CMK (cell line): ENCODE measurements around the gene SYCN.
"Not testable (repeated sequence)": the region's sequence is repeated elsewhere in the genome, so short reads cannot be mapped to it uniquely, and the experiment has no call there.

ENCODE experiments used
- DNase-seq: peaks from one replicate; pipeline ENCODE4 v3.0.0-alpha.2; 2010; ENCODE audit warnings: low read depth

SYCN gene

GRCh38 chr19:39224910-39225309 is 20.8 kb upstream of the SYCN start:
- no peak for DNase-seq

GRCh38 chr19:39223703-39224279 is 19.7 kb upstream of the SYCN start:
- DNase-seq: no peak

- not testable (repeated sequence) for DNase-seq
These were observed 15.0 kb upstream of the SYCN start for GRCh38 chr19:39219108-39219507.

DNA sequence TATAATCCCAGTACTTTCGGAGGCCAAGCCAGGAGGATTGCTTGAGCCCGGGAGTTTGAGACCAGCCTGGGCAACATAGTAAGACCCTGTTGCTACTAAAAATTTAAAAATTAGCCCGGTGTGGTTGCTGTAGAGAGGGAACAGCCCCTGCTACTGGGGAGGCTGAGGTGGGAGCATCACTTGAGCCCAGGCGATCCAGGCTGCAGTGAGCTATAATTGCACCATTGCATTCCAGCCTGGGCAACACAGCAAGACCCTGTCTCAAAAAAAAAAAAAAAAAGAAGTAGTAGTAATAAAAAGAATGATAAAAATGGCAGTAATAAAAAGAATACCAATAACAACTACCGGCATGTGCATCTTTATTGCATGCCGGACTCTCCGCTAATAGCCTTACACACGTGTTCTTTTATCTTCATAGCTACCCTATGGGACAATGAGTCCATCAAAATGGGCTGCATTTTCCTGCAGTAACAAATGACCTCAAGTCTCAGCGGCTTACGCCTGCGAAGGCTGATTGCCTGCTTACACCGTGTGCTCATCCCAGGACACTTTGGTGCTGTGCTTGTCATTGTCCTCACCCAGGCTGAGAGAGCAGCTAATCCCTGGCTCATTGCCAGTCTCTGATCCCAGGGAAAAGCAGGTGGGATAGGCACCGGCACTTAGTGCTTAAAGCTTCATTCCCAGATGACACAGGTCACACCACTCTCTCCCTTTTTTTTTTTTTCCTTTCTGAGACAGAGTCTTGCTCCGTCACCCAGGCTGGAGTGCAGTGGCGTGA is 14.4 kb upstream of the SYCN start:
- DNase-seq: no peak

DNA sequence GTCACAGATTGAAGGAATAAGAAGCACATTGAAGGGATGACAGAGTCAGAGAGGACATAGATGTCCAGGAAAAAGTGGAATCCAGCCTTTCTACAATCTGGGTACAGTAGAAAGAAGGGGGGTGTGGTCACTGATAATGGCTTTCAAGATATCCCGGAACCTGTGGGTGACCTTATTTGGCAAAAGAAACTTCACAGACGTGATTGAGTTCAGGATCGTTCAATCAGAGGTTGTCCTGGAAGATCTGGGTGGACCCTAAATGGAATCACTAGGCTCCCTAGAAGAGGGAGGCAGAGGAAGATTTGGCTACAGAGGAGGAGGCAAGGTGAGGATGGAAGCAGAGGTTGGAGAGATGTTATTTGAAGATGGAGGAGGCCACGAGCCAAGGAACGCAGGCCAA is 13.0 kb upstream of the SYCN start:
- no peak for DNase-seq

DNA sequence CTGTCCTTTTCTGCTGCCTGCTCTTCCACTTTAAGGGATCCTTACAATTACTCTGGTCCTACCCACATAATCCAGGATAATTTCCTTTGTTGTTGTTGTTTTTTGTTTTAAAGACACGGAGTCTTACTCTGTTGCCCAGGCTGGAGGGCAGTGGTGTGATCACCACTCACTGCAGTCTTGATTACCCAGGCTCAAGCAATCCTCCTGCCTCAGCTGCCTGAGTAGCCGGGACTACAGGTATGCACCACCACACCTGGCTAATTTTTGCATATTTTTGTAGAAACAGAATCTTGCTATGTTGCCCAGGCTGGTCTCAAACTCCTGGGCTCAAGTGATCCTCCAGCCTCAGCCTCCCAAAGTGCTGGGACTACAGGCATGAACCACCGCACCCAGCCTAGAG is 11.3 kb upstream of the SYCN start:
- DNase-seq: not testable (repeated sequence)

DNA sequence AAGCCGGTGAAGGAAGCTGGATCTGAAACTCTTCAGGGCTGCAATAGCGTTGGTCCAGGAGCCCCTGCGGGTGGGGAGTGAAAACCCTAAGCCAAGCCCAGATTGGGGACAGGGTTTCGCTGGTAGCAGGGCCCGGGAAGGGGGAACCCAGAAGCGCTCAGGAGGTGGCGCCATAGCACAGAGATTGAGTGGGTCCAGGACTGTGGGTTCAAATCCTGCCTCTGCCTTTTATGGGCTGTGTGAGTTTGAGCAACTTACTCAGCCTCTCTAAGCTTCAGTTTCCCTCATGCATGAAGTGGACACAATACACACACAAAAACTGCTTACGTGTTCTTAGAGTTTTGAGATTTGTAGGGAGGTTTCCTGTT is 8.3 kb upstream of the SYCN start:
- no peak for DNase-seq

DNA sequence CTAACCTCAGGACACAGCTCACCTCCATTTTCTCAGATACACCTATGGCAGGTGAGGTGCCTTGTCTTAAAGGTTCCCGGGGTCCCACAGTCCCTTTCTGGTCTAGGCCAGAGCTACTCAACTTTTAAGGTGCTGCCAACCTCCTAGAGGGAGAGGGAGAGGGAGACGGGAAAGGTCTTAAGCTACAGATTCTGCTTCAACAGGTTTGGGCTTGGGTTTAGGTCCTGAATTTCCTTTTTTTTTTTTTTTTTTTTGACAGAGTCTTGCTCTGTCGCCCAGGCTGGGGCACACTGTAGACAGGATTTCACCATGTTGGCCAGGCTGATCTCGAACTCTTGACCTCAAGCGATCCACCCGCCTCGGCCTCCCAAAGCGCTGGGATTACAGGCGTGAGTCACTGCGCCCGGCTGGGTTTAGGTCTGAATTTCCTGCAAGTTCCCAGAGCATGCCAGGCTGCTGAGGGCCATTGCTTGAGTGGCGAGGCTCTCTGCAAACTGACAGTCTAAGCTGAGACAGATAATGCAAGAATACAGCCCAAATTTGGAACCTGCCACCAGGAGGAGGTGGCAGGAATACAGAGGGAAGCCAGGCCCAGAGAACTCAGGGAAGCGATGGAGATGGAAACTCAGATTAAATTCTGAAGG is 7.8 kb upstream of the SYCN start:
- no peak for DNase-seq

- no peak for DNase-seq
These were observed 5.1 kb upstream of the SYCN start for GRCh38 chr19:39209196-39209595.

GRCh38 chr19:39208175-39208795 is 4.2 kb upstream of the SYCN start:
- no peak for DNase-seq

- DNase-seq: no peak
These were observed 3.3 kb upstream of the SYCN start for GRCh38 chr19:39207293-39207836.

- no peak for DNase-seq
These were observed 2.1 kb upstream of the SYCN start for GRCh38 chr19:39206122-39206521.

DNA sequence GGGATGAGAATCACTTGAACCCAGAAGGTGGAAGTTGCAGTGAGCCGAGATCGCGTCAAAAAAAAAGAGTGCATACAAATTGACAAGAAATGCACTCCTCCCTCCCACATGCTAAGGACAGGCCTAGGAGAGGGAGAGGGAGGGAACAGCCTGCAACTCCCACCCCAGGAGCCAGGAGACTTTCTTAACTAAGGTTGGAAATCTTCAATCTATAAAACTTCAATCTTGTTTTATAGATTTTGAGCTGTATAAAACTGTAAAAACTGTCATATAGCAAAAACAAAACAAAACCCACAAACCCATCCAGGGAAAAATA is 1.3 kb upstream of the SYCN start:
- DNase-seq: no peak

DNA sequence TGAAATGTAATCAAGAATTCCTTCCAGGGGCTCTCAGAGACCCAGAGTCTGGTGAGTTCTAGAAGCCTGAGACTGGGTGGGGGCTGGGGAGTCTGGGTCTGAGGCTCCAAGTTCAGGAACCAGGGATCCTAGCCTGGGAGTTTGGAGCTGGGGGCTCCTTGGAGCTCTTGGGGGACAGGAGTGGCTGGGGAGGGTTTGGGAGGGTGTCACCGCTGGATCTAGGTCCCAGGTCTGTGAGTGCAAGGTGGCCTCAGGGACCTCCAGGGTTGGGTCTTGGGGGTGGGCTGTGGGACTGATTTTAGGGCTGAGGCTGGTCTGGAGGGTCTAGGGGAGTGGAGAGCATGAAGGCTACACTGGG is 1.1 kb downstream of the SYCN start:
- DNase-seq: no peak

GRCh38 chr19:39200803-39201115 is 3.3 kb downstream of the SYCN start:
- DNase-seq: no peak

- DNase-seq: no peak
These were observed 3.8 kb downstream of the SYCN start for GRCh38 chr19:39200066-39200802.

DNA sequence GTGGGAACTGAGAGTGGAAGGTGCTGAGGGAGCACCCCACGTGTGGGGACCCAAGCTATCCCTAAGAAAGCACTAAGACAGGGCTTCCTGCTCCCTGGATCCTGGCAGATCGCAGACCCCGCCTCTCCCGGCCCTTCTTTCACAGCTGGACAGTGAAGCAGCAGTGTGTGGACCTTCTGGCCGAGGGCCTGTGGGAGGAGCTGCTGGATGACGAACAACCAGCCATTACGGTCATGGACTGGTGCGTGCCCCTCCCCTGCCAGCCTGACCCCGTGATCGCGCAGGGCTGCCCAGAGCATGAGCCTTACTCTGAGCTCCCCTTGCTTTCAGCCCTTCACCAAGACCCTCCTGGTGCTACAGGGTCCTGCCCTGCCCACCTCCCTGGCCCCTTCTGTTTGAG is 5.0 kb downstream of the SYCN start:
- no peak for DNase-seq

GRCh38 chr19:39197808-39198207 is 6.3 kb downstream of the SYCN start:
- no peak for DNase-seq

GRCh38 chr19:39196860-39197562 is 7.1 kb downstream of the SYCN start, which contains the start of gene NCCRP1:
TSS of gene NCCRP1 (plus strand) at chr19:39196964. CDS start at chr19:39196983, 19 bp downstream.
- DNase-seq: no peak

DNA sequence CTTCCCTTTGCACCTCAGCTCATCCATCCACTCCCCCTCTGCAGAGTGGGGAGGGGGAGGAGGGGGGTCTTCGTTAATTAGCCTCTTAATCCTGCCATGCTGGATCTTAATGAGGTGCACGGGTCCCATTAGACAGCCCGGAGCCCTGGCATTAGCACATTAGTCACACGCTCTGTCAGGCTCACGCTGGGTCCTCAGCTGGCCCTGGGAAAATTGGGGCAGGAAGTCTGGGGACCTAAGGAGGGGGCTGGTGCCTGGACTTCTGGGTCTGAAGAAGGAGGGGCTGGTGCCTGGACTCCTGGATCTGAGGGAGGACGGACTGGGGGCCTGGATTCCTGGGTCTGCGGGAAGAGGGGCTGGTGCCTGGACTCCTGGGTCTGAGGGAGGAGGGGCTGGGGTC is 7.7 kb downstream of the SYCN start:
- DNase-seq: no peak

- no peak for DNase-seq
These were observed 8.3 kb downstream of the SYCN start for GRCh38 chr19:39195755-39196154.
